BLaER1 (cell line): Measurements from ENCODE around the gene MUC20.
A peak's percentile ranks its signal among the peaks of the same experiment; 100 is the strongest.
"Not testable (repeated sequence)": the region's sequence is repeated elsewhere in the genome, so short reads cannot be mapped to it uniquely, and the experiment has no call there.

Experiments
- H3K27ac ChIP-seq: shearing (Covaris generic); formaldehyde crosslinking; 2 replicates; pipeline ENCODE4 v1.8.1; 2022
- H3K27me3 ChIP-seq: shearing (Covaris generic); formaldehyde crosslinking; 2 replicates; pipeline ENCODE4 v1.8.1; 2022
- H3K36me3 ChIP-seq: shearing (Covaris generic); formaldehyde crosslinking; 2 replicates; pipeline ENCODE4 v1.8.1; 2022
- H3K4me1 ChIP-seq: shearing (Covaris generic); formaldehyde crosslinking; 2 replicates; pipeline ENCODE4 v1.8.1; 2022
- H3K4me2 ChIP-seq: shearing (Covaris generic); formaldehyde crosslinking; 2 replicates; pipeline ENCODE4 v1.8.1; 2022
- H3K4me3 ChIP-seq: shearing (Covaris generic); formaldehyde crosslinking; 2 replicates; pipeline ENCODE4 v1.8.1; 2022
- H3K9ac ChIP-seq: shearing (Covaris generic); formaldehyde crosslinking; 2 replicates; pipeline ENCODE4 v1.8.1; 2022
- H3K9me3 ChIP-seq: shearing (Covaris generic); formaldehyde crosslinking; 2 replicates; pipeline ENCODE4 v1.8.1; 2022
- H4K20me1 ChIP-seq: shearing (Covaris generic); formaldehyde crosslinking; 2 replicates; pipeline ENCODE4 v1.8.1; 2022
- Cebpa-rat ChIP-seq: shearing (Covaris generic); IDR thresholded peaks from 2 replicates; pipeline ENCODE4 v1.8.1; 2022

Gene MUC20

GRCh38 chr3:195727606-195728195 lies 6.9 kb downstream of the MUC20 start:
- no peaks in the 10 kb centered on the region for H3K9me3 ChIP-seq
- no peak overlapping the region; the same call in 1 of the 2 replicates for H3K4me2 ChIP-seq
- H3K4me3 ChIP-seq = no peak overlapping the region
- no peak for TF ChIP-seq Cebpa-rat
- no peak overlapping the region for H3K27ac ChIP-seq
- H3K27me3 ChIP-seq = no peaks in the 10 kb centered on the region
- H4K20me1 ChIP-seq = no peaks in the 10 kb centered on the region
- H3K36me3 ChIP-seq = peaks cover 19% of the 10 kb centered on the region; the same call in 1 of the 2 replicates
- H3K9ac ChIP-seq = 0 out of 2 replicates have a peak overlapping the region, but pooled peaks have one; percentile 1
- H3K4me1 ChIP-seq = peaks cover 18% of the 10 kb centered on the region

DNA sequence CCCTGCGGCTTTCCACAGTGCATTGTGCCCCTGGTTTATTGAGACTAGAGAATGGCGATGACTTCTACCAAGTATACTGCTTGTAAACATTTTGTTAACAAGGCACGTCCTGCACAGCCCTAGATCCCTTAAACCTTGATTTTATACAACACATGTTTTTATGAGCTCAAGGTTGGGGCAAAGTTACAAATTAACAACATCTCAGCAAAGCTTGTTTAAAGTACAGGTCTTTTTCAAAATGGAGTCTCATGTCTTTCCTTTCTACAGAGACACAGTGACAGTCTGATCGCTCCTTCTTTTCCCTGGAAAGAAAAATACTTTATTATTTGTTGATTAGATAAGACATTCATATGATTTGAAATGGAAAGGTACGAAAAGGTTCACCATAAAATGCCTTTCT lies 8.0 kb downstream of the MUC20 start:
- not testable (repeated sequence) for H3K9me3 ChIP-seq, H3K27me3 ChIP-seq

GRCh38 chr3:195729476-195730251 lies 8.9 kb downstream of the MUC20 start:
- no peak for TF ChIP-seq Cebpa-rat
- Histone ChIP-seq H3K36me3 (peaks cover 27% of the 10 kb centered on the region; the same call in 1 of the 2 replicates), H3K9me3 (no peaks in the 10 kb centered on the region)

More for the DNA sequence above, 8.0 kb downstream of the MUC20 start:
- H3K4me1 ChIP-seq = peaks cover 18% of the 10 kb centered on the region
- H4K20me1 ChIP-seq, H3K9ac ChIP-seq, H3K4me3 ChIP-seq, H3K4me2 ChIP-seq, H3K27ac ChIP-seq: not testable (repeated sequence)
- peaks cover 27% of the 10 kb centered on the region; the same call in 1 of the 2 replicates for H3K36me3 ChIP-seq

GRCh38 chr3:195731356-195731905 lies 10.7 kb downstream of the MUC20 start:
- H3K9ac ChIP-seq = no peak overlapping the region
- H3K4me3 ChIP-seq = no peak overlapping the region
- no peak overlapping the region for H3K4me2 ChIP-seq
- no peak overlapping the region for H3K27ac ChIP-seq
- peaks cover 27% of the 10 kb centered on the region; the same call in 1 of the 2 replicates for H3K36me3 ChIP-seq
- no peaks in the 10 kb centered on the region for H4K20me1 ChIP-seq
- no peaks in the 10 kb centered on the region for H3K9me3 ChIP-seq
- peaks cover 11% of the 10 kb centered on the region; the same call in 1 of the 2 replicates for H3K4me1 ChIP-seq
- H3K27me3 ChIP-seq = no peaks in the 10 kb centered on the region
- TF ChIP-seq Cebpa-rat = no peak

More at GRCh38 chr3:195729476-195730251, 8.9 kb downstream of the MUC20 start:
- Histone ChIP-seq H3K4me2 (no peak overlapping the region), H3K9ac (no peak overlapping the region), H4K20me1 (no peaks in the 10 kb centered on the region), H3K4me3 (no peak overlapping the region), H3K27me3 (no peaks in the 10 kb centered on the region), H3K27ac (no peak overlapping the region), H3K4me1 (peaks cover 18% of the 10 kb centered on the region)

DNA sequence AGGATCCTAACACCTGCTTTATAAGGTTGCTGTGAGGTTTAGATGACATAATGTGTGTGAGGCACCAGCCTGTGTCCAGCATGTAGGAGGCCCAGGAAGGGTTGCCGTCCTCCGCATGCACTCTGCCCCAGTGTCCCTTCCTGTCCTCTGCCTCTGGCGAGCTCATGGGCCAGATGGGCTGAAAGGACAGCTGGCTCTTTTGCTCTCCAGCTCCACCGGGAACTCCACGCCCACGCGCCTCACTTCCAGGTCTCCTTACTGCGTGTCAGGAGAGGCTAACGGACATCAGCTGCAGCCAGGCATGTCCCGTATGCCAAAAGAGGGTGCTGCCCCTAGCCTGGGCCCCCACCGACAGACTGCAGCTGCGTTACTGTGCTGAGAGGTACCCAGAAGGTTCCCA lies 12.2 kb downstream of the MUC20 start:
- Histone ChIP-seq H3K27me3 (no peaks in the 10 kb centered on the region), H3K9ac (no peak overlapping the region), H3K4me1 (peaks cover 2% of the 10 kb centered on the region; the same call in 1 of the 2 replicates), H4K20me1 (no peaks in the 10 kb centered on the region), H3K4me2 (no peak overlapping the region), H3K4me3 (no peak overlapping the region), H3K36me3 (peaks cover 27% of the 10 kb centered on the region; the same call in 1 of the 2 replicates), H3K9me3 (no peaks in the 10 kb centered on the region), H3K27ac (no peak overlapping the region)
- no peak for TF ChIP-seq Cebpa-rat

- Histone ChIP-seq H3K27me3 (no peaks in the 10 kb centered on the region), H3K9ac (no peak overlapping the region), H3K4me2 (no peak overlapping the region), H3K4me1 (no peaks in the 10 kb centered on the region), H3K4me3 (no peak overlapping the region), H3K27ac (no peak overlapping the region), H4K20me1 (no peaks in the 10 kb centered on the region), H3K36me3 (peaks cover 16% of the 10 kb centered on the region; the same call in 1 of the 2 replicates), H3K9me3 (no peaks in the 10 kb centered on the region)
- TF ChIP-seq Cebpa-rat = no peak
Measured at GRCh38 chr3:195735036-195735695, 14.4 kb downstream of the MUC20 start.

DNA sequence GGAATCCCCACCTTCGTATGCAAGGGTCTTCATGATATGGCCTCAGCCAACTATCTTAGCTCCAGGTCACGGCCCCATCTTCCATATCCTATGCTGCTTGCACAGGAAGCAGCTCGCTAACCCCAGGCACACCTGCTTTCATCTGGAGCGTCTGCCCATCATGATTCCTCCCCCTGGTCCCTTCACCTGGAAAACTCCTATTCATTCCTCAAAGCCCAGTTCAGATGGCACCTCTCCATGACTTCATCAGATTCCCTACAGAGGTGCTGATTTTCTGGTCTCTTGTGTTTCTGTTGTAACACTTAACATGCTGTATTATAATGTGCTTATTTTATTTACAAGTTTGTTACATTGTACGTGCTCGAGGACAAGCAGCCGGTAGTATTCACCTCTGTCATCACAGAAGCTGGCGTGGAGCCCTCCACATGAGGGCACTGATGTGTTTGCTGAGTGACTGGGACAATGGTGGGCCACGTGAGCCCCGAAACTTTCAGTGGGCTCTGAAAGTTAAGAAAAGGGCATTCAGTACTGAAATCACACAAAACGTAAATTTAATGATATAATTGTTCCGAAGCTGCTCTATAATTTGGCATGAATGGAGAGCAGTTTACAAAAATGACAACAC lies 16.2 kb downstream of the MUC20 start:
- no peaks in the 10 kb centered on the region for H3K27me3 ChIP-seq
- no peaks in the 10 kb centered on the region for H3K9me3 ChIP-seq
- H4K20me1 ChIP-seq = no peaks in the 10 kb centered on the region
- H3K27ac ChIP-seq = no peak overlapping the region
- peaks cover 10% of the 10 kb centered on the region; the same call in 1 of the 2 replicates for H3K36me3 ChIP-seq
- H3K4me3 ChIP-seq = no peak overlapping the region
- H3K4me1 ChIP-seq = no peaks in the 10 kb centered on the region
- no peak for TF ChIP-seq Cebpa-rat
- no peak overlapping the region for H3K4me2 ChIP-seq
- no peak overlapping the region for H3K9ac ChIP-seq

- H3K9ac ChIP-seq, H3K4me1 ChIP-seq, H4K20me1 ChIP-seq, H3K27me3 ChIP-seq, H3K9me3 ChIP-seq, H3K4me2 ChIP-seq, H3K36me3 ChIP-seq, H3K4me3 ChIP-seq, H3K27ac ChIP-seq: not testable (repeated sequence)
Measured at GRCh38 chr3:195737782-195738181, 17.0 kb downstream of the MUC20 start.

DNA sequence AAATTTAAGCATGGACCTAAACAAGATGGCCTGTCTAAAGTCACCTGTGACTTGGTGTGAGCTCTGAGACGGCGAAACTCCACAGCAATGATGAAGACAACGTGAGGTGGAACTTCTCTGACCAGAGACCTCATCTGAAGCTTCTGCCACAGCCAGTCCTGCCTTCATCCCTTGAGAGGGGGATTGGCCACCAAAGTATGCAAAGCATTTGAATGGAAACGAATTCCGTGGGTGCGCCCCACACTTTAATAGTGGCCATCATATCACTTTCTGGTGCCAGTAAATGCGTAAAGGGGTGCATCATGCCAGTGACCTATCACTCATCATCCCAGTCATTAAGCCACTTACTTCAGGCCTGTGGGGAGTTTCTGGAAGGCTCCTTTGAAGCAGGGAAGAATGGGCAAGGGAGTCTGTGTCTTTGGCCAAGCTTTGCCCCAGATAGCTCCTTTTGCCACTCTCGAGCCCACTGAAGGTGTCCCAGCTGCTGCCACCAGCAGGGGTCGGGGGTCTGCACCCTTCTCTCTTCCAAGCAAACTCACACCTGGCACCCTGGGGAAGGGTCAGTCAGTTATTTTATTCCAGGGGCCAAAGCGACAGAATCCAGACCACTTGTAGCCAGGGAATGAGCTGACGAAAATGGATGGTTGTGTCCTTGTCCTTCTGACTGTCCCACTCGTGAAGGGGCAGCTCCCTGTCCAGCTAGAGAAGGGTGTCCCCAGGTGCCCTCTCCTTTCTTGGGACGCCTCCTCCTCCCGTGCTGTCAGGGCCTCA lies 17.7 kb downstream of the MUC20 start:
- Histone ChIP-seq H3K27me3 (no peaks in the 10 kb centered on the region), H3K4me1 (no peaks in the 10 kb centered on the region), H3K9me3 (no peaks in the 10 kb centered on the region), H4K20me1 (no peaks in the 10 kb centered on the region), H3K4me3 (no peak overlapping the region), H3K9ac (no peak overlapping the region), H3K27ac (no peak overlapping the region), H3K36me3 (no peaks in the 10 kb centered on the region; the same call in 1 of the 2 replicates), H3K4me2 (no peak overlapping the region)
- TF ChIP-seq Cebpa-rat = no peak
